Chondrocyte (in vitro differentiated cells): ENCODE measurements around the gene SMAD6. TPM values are rescaled to one million over a fixed set of nuclear protein-coding genes. Genes with fewer than 3 reads are reported as not detected.

Experiments used
- DNase-seq: peaks from one replicate; pipeline ENCODE4 v3.0.0; 2021; ENCODE audit warnings: mixed read lengths, low spot score
- H3K27ac Mint-ChIP-seq: one replicate; pipeline ENCODE4 v1.8.0; 2021; ENCODE audit warnings: mild to moderate bottlenecking, moderate library complexity, mixed read lengths; ENCODE audit not compliant: unreplicated experiment
- H3K27me3 Mint-ChIP-seq: 2 replicates; pipeline ENCODE4 v1.8.0; 2021; ENCODE audit warnings: low read depth, mixed read lengths
- H3K36me3 Mint-ChIP-seq: 2 replicates; pipeline ENCODE4 v1.8.0; 2021; ENCODE audit warnings: low read depth, mixed read lengths
- H3K4me1 Mint-ChIP-seq: 2 replicates; pipeline ENCODE4 v1.8.0; 2021; ENCODE audit warnings: low read depth, mild to moderate bottlenecking, mixed read lengths
- H3K4me3 Mint-ChIP-seq: one replicate; pipeline ENCODE4 v1.8.0; 2021; ENCODE audit warnings: mild to moderate bottlenecking, moderate library complexity, mixed read lengths; ENCODE audit not compliant: unreplicated experiment
- H3K9me3 Mint-ChIP-seq: 2 replicates; pipeline ENCODE4 v1.8.0; 2021; ENCODE audit warnings: low read depth, mixed read lengths
- CTCF ChIP-seq: fragments of 200-600 bp; sonication (generic); IDR thresholded peaks from 2 replicates; pipeline ENCODE4 v1.5.0; 2021; ENCODE audit warnings: antibody characterized with exemption, mild to moderate bottlenecking, moderate library complexity
- total RNA-seq: library from RNA; stranded (reverse); gene quantifications from 3 replicates; pipeline ENCODE4 v1.2.1, GENCODE V29; 2021

The SMAD6 gene
- total RNA-seq, 1 donor from 2014 or later, result 5.2 TPM

DNA sequence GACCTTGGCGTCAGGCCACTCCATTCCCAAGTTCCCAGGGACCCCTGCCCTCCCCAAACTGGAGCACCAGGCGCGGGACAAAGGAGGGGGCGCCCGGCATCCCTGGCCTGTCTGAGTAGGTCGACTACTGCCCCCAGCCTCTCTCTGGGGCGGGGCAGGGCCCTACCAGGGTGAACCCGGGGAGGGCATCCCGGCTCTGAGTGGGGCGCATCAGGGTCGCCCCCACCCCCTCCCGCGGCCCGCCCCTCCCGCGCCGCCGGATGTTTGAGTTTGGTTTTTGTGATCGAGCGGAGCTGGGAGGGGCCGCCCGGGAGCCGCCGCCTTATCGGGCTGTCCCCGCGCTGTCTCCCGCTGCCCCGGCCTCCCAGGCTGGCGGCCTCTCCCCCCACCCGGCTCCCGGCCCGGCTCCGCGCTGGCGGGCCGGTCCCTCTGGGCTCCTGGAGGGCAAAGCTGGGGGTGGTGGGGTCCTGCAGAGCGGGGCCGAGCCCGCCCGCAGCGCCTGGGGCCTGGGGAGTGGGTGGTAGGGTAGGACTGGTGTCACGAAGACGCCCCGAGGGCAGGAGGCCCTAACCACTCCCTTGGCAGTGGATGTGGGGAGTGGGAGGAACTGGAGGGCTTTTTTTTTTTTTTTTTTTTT, 47.2 kb upstream of the SMAD6 start:
- Mint-ChIP-seq H3K4me1 (peaks cover 8% of the 10 kb centered on the region), H3K4me3 (no peak overlapping the region), H3K36me3 (peaks cover 2% of the 10 kb centered on the region), H3K27me3 (peaks cover 3% of the 10 kb centered on the region), H3K27ac (no peak overlapping the region), H3K9me3 (no peaks in the 10 kb centered on the region)
- TF ChIP-seq CTCF, result no peak
- DNase-seq, result no peak

DNA sequence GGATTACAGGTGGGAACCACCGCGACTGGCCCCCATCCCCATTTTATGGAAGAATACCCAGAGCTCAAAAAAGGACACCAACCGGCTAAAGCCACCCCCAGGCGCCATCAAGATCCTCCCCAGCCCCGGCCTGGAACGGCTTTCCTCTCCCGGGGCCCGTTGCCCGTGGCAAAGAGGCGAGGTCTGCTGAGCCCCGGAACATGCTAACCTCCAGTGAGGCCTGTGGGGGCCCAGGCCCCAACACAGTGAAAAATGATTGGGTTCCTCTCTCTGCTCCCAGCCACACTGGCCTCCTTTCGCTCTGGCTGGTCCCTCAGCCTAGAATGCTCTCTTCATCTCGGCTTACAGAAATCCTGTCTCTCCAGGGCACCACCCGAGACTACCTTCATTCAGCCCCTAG, 46.5 kb upstream of the SMAD6 start:
- H3K4me3 Mint-ChIP-seq, result no peak overlapping the region
- TF ChIP-seq CTCF, result no peak

GRCh38 chr15:66655997-66656396, 46.0 kb upstream of the SMAD6 start:
- no peak for DNase-seq
- no peak overlapping the region for H3K27ac Mint-ChIP-seq
- H3K27me3 Mint-ChIP-seq, result peaks cover 3% of the 10 kb centered on the region
- peaks cover 8% of the 10 kb centered on the region for H3K4me1 Mint-ChIP-seq
- no peak for TF ChIP-seq CTCF
- H3K4me3 Mint-ChIP-seq, result no peak overlapping the region
- no peaks in the 10 kb centered on the region for H3K9me3 Mint-ChIP-seq
- peaks cover 2% of the 10 kb centered on the region for H3K36me3 Mint-ChIP-seq

More for the DNA sequence above, 46.5 kb upstream of the SMAD6 start:
- peaks cover 8% of the 10 kb centered on the region for H3K4me1 Mint-ChIP-seq
- H3K36me3 Mint-ChIP-seq, result peaks cover 2% of the 10 kb centered on the region
- peaks cover 3% of the 10 kb centered on the region for H3K27me3 Mint-ChIP-seq
- no peak overlapping the region for H3K27ac Mint-ChIP-seq
- DNase-seq, result no peak
- no peaks in the 10 kb centered on the region for H3K9me3 Mint-ChIP-seq

GRCh38 chr15:66657185-66658020, 44.6 kb upstream of the SMAD6 start:
- peaks cover 2% of the 10 kb centered on the region for H3K36me3 Mint-ChIP-seq
- no peak for DNase-seq
- peaks cover 8% of the 10 kb centered on the region for H3K4me1 Mint-ChIP-seq
- peaks cover 3% of the 10 kb centered on the region for H3K27me3 Mint-ChIP-seq
- no peak for TF ChIP-seq CTCF
- no peaks in the 10 kb centered on the region for H3K9me3 Mint-ChIP-seq
- H3K27ac Mint-ChIP-seq, result peak overlapping the region; percentile 66
- H3K4me3 Mint-ChIP-seq, result no peak overlapping the region

DNA sequence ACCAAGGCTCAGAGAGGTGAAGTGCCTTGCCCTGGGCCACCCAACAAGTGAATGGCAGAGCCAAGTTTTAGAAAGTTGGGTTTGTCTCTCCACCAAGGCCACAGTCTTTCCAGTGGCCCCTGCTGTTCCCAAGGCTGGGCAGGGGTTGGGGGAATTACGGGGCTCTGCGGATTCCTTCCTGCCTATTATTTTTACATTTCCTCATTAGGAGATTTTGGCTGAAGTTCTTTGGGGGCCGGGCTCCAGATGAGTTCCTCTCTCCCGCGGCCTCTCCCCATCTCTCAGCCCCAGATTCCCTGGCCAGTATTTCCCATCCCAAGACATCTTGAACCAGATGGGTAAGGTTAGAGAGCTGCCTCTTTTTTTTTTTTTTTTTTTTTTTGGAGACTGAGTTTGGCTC, 44.0 kb upstream of the SMAD6 start:
- DNase-seq, result no peak
- no peak for TF ChIP-seq CTCF
- no peak overlapping the region for H3K4me3 Mint-ChIP-seq
- peaks cover 8% of the 10 kb centered on the region for H3K4me1 Mint-ChIP-seq
- no peak overlapping the region for H3K27ac Mint-ChIP-seq
- H3K36me3 Mint-ChIP-seq, result peaks cover 2% of the 10 kb centered on the region
- H3K9me3 Mint-ChIP-seq, result no peaks in the 10 kb centered on the region
- H3K27me3 Mint-ChIP-seq, result peaks cover 2% of the 10 kb centered on the region
